ENCODE results near the gene IQCH.

- TF ChIP-seq, protein P1, sequence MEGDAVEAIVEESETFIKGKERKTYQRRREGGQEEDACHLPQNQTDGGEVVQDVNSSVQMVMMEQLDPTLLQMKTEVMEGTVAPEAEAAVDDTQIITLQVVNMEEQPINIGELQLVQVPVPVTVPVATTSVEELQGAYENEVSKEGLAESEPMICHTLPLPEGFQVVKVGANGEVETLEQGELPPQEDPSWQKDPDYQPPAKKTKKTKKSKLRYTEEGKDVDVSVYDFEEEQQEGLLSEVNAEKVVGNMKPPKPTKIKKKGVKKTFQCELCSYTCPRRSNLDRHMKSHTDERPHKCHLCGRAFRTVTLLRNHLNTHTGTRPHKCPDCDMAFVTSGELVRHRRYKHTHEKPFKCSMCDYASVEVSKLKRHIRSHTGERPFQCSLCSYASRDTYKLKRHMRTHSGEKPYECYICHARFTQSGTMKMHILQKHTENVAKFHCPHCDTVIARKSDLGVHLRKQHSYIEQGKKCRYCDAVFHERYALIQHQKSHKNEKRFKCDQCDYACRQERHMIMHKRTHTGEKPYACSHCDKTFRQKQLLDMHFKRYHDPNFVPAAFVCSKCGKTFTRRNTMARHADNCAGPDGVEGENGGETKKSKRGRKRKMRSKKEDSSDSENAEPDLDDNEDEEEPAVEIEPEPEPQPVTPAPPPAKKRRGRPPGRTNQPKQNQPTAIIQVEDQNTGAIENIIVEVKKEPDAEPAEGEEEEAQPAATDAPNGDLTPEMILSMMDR (conservative IDR thresholded peaks at IDR 0.05 in 1 of 2, IDR thresholded peaks at IDR 0.05 in 1 of 2; ENCODE audit: extremely low read depth in 1 of 2, insufficient read depth in 1 of 2, low read depth in 1 of 2, low read length in 2 of 2) = no peak
- no peak for TF ChIP-seq EZH2 (IDR thresholded peaks at IDR 0.05; ENCODE audit: borderline replicate concordance, low read length)
These were observed 153.2 kb downstream of the IQCH start for GRCh38 chr15:67407786-67408185.

All from mammary epithelial cell (primary cell).